Upper lobe of left lung (tissue), 4 donors: ENCODE data around the gene VWA2.

Experiments used
- CTCF ChIP-seq, 6 experiments: fragments of 450-650 bp in 4 of 6; fragments of 200-600 bp in 2 of 6; sonication (generic) in 2 of 6; IDR thresholded peaks; one replicate each; pipeline ENCODE4 v1.5.1; 2016 to 2019; ENCODE audit warnings: antibody characterized with exemption in 6 of 6
- EP300 ChIP-seq, 4 donors: sonication (generic); formaldehyde crosslinking; IDR thresholded peaks; one replicate each; pipeline ENCODE4 v1.5.1; 2017; ENCODE audit warnings: antibody characterized with exemption in 4 of 4, control low read depth in 2 of 4
- POLR2A ChIP-seq, 4 donors: fragments of 450-650 bp; IDR thresholded peaks; one replicate each; pipeline ENCODE4 v1.5.1; 2016 to 2017; ENCODE audit warnings: antibody characterized with exemption in 4 of 4, mild to moderate bottlenecking in 2 of 4
- POLR2AphosphoS5 ChIP-seq, 2 donors: sonication (generic); formaldehyde crosslinking; IDR thresholded peaks; one replicate each; pipeline ENCODE4 v1.5.1; 2017; ENCODE audit warnings: antibody characterized with exemption in 2 of 2

GRCh38 chr10:114279901-114280644 is 41.0 kb downstream of the VWA2 start:
- TF ChIP-seq CTCF (IDR thresholded peaks at IDR 0.05) (no peak), POLR2A (IDR thresholded peaks at IDR 0.05) (no peak), EP300 (IDR thresholded peaks at IDR 0.05) (no peak), POLR2AphosphoS5 (IDR thresholded peaks at IDR 0.05) (no peak)
